Activated naive CD8-positive, alpha-beta T cell treated with anti-CD3 and anti-CD28 coated beads for 36 hours (primary cell): Measurements from ENCODE around the gene PACSIN1. TPM values are rescaled to one million over a fixed set of nuclear protein-coding genes. Genes with fewer than 3 reads are reported as not detected.

Experiments
- DNase-seq: peaks from one replicate; pipeline ENCODE4 v3.0.0; 2021
- H3K27ac Mint-ChIP-seq: one replicate; pipeline ENCODE4 v1.8.0; 2022; ENCODE audit warnings: mild to moderate bottlenecking, moderate library complexity, mixed read lengths
- H3K27me3 Mint-ChIP-seq: one replicate; pipeline ENCODE4 v1.8.0; 2022; ENCODE audit warnings: mild to moderate bottlenecking, mixed read lengths
- H3K36me3 Mint-ChIP-seq: one replicate; pipeline ENCODE4 v1.8.0; 2021; ENCODE audit warnings: mild to moderate bottlenecking, mixed read lengths
- H3K4me1 Mint-ChIP-seq: one replicate; pipeline ENCODE4 v1.8.0; 2021; ENCODE audit warnings: mixed read lengths
- H3K4me3 Mint-ChIP-seq: one replicate; pipeline ENCODE4 v1.8.0; 2022; ENCODE audit warnings: mild to moderate bottlenecking, moderate library complexity, mixed read lengths
- H3K9me3 Mint-ChIP-seq: one replicate; pipeline ENCODE4 v1.8.0; 2022; ENCODE audit warnings: mixed read lengths
- total RNA-seq, 2 experiments: library from RNA; stranded (reverse); gene quantifications; one replicate each; pipeline ENCODE4 v1.2.3, GENCODE V29; 2021

PACSIN1 gene
- total RNA-seq, 2 experiments from 2014 or later: 0.19 to 0.28 TPM

DNA sequence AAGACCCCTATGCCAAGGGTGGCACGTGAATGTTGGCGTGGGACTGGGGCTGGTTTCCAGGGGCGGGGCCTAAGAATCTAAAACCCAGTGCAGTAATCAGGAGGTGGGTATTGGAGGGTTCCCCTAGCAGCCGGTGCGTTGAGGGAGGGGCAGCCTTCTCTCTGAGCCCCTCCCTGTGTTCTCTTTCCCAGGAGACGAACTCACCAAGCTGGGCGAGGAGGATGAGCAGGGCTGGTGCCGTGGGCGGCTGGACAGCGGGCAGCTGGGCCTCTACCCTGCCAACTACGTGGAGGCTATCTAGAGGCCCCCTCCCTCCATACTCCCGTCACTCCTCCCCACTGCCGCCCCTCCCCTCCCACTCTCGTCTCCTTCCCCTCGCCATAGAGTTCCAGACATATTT lies 66.4 kb downstream of the PACSIN1 start:
- H3K4me3 Mint-ChIP-seq: no peak overlapping the region

DNA sequence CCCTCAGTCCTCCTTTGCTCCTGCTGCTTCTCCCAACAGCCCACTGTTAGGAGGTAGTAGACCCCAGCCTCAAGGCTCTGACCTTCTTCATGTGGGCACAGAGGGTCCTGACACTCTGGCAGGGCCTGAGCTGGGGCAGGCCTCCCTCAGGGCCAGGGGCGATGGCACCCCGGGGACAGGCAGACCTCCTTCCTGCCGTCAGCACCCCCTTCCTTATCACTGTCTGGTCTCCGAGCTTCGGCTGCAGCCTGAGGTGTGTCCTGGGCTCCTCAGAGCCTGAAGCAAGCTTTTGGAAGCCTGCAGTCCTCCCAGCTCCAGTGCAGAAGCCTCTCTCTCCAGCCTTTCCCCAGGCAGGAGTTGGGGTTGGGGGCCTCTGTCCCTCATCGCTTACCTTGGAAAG lies 68.3 kb downstream of the PACSIN1 start:
- H3K4me1 Mint-ChIP-seq: no peaks in the 10 kb centered on the region

More for the DNA sequence above, 66.4 kb downstream of the PACSIN1 start:
- H3K27me3 Mint-ChIP-seq: no peaks in the 10 kb centered on the region
- no peak for DNase-seq
- H3K36me3 Mint-ChIP-seq: no peaks in the 10 kb centered on the region
- H3K9me3 Mint-ChIP-seq: no peaks in the 10 kb centered on the region
- H3K27ac Mint-ChIP-seq: no peak overlapping the region
- H3K4me1 Mint-ChIP-seq: no peaks in the 10 kb centered on the region

DNA sequence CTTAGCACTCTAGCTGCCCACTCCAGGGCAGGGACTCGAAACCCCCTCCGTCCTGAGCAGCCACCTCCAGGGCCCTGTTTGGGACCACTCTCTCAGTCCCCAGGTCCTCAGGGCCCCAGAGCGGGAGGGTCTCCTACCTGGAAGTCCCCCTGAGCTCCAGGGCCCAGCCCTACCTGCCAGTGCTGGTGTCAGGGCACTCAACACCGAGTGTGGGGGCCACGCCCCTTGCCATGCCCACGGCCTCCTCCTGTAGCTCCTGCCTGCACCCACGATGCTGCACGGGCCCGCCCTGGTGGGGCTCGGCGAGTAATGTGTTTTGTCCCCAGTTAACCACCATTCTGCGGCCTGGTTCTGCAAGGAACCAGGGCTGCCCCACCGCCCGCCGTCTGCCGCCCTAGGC lies 68.8 kb downstream of the PACSIN1 start:
- Mint-ChIP-seq H3K4me3 (no peak overlapping the region), H3K36me3 (no peaks in the 10 kb centered on the region), H3K27me3 (no peaks in the 10 kb centered on the region), H3K9me3 (no peaks in the 10 kb centered on the region), H3K27ac (no peak overlapping the region), H3K4me1 (no peaks in the 10 kb centered on the region)
- no peak for DNase-seq

More for the DNA sequence above, 68.3 kb downstream of the PACSIN1 start:
- Mint-ChIP-seq H3K36me3 (no peaks in the 10 kb centered on the region), H3K27me3 (no peaks in the 10 kb centered on the region), H3K4me3 (no peak overlapping the region), H3K27ac (no peak overlapping the region), H3K9me3 (no peaks in the 10 kb centered on the region)
- no peak for DNase-seq

DNA sequence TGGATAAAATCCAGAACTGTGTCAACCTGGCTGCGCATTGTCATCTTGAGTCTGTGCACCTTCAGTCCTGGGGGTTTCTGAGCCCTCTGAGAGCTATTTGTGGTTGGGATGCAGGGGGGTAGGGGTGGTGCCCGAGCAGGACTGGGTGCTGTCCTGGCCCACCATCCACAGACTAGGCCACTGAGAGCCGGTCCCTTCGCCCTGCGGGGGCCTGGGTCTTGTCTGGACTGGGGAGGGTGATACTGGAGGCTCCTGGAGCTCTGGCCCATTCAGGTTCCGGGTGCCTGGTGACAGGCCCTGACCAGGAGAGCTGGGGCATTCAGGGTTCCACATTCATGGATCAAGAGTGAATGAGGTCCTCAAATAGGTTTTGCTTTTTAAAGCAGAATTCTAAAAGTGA lies 69.3 kb downstream of the PACSIN1 start:
- Mint-ChIP-seq H3K36me3 (no peaks in the 10 kb centered on the region), H3K4me3 (no peak overlapping the region), H3K27me3 (no peaks in the 10 kb centered on the region), H3K4me1 (no peaks in the 10 kb centered on the region), H3K27ac (no peak overlapping the region), H3K9me3 (no peaks in the 10 kb centered on the region)
- DNase-seq: no peak

DNA sequence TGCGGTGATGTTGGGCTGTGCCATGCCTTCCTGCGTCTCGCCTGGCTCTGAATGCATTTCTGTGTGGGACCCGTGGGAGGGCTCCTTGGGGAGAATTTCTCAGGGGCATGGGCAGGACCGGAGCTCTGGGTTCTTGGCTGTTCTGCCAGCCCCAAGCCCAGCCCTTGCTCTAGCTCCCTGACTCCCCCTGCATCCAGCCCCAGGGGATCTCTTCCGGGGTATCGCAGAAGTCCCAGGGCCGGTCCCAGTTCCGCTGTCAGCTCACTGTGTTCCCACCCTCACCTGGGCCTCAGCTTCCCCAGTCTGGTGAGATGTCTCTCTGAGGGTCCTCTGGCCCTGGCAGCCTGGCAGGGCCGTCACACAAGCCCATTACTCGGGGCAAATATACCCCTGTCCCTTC lies 69.8 kb downstream of the PACSIN1 start:
- Mint-ChIP-seq H3K9me3 (no peaks in the 10 kb centered on the region), H3K27ac (no peak overlapping the region), H3K4me3 (no peak overlapping the region), H3K4me1 (no peaks in the 10 kb centered on the region), H3K27me3 (no peaks in the 10 kb centered on the region), H3K36me3 (no peaks in the 10 kb centered on the region)
- DNase-seq: no peak

DNA sequence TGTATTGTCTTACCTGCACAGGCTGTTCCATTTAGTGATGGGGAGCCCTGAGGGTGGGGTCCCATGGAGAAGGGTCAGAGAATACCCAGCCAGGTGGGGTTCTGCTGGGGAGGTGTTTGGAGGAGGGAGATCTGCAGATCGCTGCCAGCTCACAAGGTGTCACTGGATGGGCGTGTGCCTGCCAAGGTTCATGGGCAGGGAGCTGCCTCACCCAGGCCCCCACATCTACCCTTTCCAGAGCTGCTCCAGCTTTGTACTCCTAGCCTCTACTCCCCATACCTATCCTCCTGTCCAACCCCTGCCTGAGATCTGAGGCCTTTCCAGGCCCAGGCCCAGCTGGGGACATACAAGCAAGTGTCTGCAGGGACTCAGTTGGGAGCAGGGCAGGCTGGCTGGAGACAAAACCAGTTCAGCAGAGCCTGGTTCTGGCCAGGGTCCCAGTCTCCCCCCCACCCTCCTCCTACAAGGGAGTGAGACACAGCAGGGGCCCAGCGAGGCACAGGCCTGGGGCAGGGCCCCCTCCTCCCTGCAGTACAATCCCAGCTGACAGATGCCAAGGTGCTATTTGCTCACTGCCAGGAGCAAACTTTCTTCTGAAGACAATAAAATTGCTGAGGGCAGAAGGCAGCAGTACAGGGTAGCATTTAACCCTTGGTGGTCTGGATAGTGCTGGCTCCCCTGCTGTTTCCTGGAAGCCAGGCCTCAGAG lies 70.5 kb downstream of the PACSIN1 start:
- DNase-seq: no peak
- no peaks in the 10 kb centered on the region for H3K4me1 Mint-ChIP-seq
- no peak overlapping the region for H3K4me3 Mint-ChIP-seq
- no peaks in the 10 kb centered on the region for H3K36me3 Mint-ChIP-seq
- H3K27me3 Mint-ChIP-seq: no peaks in the 10 kb centered on the region
- no peaks in the 10 kb centered on the region for H3K9me3 Mint-ChIP-seq
- no peak overlapping the region for H3K27ac Mint-ChIP-seq

DNA sequence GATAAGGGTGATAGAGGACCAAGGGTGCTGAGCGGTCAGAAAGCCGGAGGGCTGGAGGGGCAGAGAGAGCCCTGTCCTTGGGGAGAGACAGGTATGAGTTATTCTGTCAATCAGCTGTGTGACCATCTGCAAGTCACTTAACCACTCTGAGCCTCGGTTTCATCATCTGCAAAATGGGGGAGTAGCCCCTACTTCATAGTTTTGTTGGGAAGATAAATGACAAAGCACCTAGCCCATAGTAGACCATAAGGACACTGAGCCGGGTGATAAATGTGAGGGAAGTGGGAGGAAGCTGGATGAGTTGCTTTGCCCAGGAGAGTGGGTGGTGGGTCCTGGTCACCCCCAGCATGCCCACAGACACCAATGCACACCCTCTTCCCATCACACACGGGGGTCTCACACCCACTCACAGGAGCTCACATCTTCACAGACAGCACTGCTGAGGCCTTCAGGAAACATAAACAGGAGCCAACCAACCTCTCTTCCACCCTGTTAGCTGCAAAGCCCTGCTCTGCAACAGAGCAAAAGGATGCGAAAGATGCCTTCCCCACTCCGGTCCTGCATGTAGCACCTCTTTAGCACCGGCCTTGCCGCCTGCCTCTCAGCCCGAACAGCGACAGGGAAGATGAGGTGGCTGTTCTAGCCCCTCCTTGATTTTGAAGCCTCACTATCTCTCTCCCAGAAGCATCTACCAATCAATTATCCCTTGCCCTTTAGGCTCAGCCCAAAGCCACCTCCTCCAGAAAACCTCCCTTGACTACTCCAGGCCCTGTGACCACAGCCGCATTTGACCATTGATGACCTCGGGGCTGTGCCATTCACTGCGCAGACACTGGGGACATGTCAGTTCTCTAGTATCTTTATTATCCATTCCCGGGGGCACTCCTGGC lies 71.3 kb downstream of the PACSIN1 start:
- H3K9me3 Mint-ChIP-seq: no peaks in the 10 kb centered on the region
- no peaks in the 10 kb centered on the region for H3K27me3 Mint-ChIP-seq
- H3K36me3 Mint-ChIP-seq: no peaks in the 10 kb centered on the region
- H3K4me1 Mint-ChIP-seq: no peaks in the 10 kb centered on the region
- H3K27ac Mint-ChIP-seq: no peak overlapping the region
- H3K4me3 Mint-ChIP-seq: no peak overlapping the region
- DNase-seq: no peak

DNA sequence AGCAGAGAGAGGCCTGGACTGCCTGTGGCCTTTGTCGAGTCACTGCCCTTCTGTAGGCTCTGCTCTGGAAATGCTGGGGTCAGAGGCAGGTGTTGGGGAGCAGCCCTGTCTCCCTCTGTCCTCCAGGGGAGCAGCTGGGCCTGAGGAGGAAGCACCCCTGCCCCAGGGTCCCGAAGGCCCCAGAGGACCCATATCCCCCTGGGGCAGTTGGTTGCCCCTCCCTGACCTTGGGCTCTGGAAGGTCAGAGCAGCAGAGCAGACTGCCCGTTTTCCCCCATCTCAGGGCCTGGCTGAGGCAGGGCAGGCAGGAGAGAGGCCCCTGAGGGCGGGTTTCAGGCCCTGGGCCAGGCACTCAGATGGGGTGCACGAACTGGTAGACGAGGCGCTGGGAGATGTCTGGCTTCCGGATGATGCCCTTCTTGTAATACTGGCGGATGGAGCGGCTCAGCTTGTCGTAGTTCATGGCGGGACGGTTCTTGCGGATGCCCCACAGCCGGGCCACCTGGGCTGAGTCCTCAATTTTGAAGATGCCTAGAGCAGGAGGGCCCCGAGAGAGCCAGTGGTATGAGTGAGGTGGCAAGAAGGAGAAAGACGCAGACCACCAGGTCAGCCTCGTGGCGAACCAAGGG lies 72.2 kb downstream of the PACSIN1 start:
- Mint-ChIP-seq H3K9me3 (no peaks in the 10 kb centered on the region), H3K36me3 (no peaks in the 10 kb centered on the region), H3K27ac (no peak overlapping the region), H3K4me3 (no peak overlapping the region), H3K4me1 (no peaks in the 10 kb centered on the region), H3K27me3 (no peaks in the 10 kb centered on the region)
- DNase-seq: no peak

DNA sequence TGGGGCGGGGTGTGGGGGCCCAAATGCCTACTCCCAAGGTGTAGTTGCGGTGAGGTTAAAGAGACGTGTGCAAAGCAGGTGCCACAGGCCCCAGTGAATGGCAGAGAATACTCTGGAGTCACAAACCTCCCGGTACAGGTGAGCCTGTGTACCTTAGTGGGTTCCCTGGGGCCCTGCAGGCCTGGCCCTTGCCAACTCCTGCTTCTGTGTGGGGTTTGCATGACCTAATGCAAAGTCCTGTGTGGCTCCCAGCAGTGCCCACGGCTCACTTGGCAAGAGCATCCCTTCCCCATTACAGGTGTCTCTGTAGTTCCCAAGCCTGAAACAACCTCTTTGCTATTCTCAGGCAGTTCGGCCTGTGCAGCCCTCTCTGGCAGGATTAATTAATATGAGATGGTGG lies 72.7 kb downstream of the PACSIN1 start:
- no peak for DNase-seq
- no peaks in the 10 kb centered on the region for H3K27me3 Mint-ChIP-seq

DNA sequence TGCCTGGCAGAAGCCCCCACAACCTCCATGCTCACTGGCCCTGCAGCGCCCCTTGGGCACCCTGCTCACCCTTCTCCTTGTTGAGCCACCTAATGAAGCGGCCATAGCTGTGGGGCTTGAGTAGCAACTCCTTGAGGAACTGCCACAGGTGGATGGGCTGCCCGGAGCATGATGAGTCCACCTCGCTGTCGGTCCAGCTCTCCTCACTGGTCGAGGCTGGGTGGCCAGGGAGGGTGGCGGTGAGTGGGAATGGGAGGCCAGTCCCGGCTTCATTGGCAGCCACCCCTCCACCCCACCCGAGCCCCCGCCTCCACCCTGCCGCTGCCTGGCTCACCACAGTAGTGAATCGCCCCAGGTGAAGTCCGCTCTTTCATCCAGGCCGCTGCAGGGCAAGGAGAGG lies 73.3 kb downstream of the PACSIN1 start:
- H3K4me1 Mint-ChIP-seq: no peaks in the 10 kb centered on the region
- no peaks in the 10 kb centered on the region for H3K9me3 Mint-ChIP-seq
- no peak for DNase-seq
- H3K36me3 Mint-ChIP-seq: no peaks in the 10 kb centered on the region
- no peaks in the 10 kb centered on the region for H3K27me3 Mint-ChIP-seq
- H3K27ac Mint-ChIP-seq: no peak overlapping the region
- no peak overlapping the region for H3K4me3 Mint-ChIP-seq

More for the DNA sequence above, 72.7 kb downstream of the PACSIN1 start:
- Mint-ChIP-seq H3K4me1 (no peaks in the 10 kb centered on the region), H3K27ac (no peak overlapping the region), H3K9me3 (no peaks in the 10 kb centered on the region), H3K36me3 (no peaks in the 10 kb centered on the region), H3K4me3 (no peak overlapping the region)

DNA sequence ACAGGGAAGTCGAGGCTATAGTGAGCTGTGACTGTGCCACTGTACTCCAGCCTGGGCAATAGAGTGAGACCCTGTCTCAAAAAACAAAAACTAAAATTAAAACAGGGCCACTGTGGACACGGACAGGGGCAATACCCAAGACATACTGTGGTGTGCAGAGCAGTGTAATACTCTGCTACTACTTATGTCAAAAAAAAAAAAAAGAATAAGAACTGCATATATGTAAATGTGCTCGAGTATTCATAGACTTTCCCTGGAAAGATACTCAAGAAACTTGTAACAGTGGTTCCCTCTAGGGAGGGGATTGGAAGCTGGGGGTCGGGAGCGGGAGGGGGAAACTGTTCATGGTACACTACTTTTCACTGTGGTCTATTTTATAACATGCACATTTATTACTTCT lies 74.3 kb downstream of the PACSIN1 start:
- Mint-ChIP-seq H3K4me1 (no peaks in the 10 kb centered on the region), H3K27me3 (no peaks in the 10 kb centered on the region), H3K27ac (no peak overlapping the region), H3K36me3 (no peaks in the 10 kb centered on the region), H3K9me3 (no peaks in the 10 kb centered on the region), H3K4me3 (no peak overlapping the region)
- DNase-seq: no peak

DNA sequence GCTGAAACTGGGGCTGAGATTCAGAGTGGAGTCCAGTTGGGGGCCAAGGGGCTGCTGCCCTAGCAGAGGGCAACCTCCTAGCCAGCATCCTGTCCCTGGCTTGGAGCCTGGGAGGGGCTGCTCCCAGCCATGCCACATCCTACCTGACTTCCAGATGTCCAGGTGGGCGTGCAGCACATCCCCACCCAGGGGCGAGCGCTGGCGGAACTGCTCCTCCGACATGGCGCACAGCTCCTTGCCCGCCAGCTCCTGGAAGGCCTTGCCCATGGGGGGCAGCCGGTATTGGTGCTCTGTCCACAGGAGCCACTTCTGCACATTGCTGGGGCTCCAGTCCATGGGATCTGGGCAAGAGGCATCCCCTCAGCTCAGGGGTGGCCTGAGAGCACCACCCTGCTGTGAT lies 75.0 kb downstream of the PACSIN1 start:
- no peak overlapping the region for H3K27ac Mint-ChIP-seq
- H3K36me3 Mint-ChIP-seq: no peaks in the 10 kb centered on the region
- H3K4me3 Mint-ChIP-seq: no peak overlapping the region
- H3K27me3 Mint-ChIP-seq: no peaks in the 10 kb centered on the region
- H3K9me3 Mint-ChIP-seq: no peaks in the 10 kb centered on the region
- no peaks in the 10 kb centered on the region for H3K4me1 Mint-ChIP-seq
- no peak for DNase-seq

DNA sequence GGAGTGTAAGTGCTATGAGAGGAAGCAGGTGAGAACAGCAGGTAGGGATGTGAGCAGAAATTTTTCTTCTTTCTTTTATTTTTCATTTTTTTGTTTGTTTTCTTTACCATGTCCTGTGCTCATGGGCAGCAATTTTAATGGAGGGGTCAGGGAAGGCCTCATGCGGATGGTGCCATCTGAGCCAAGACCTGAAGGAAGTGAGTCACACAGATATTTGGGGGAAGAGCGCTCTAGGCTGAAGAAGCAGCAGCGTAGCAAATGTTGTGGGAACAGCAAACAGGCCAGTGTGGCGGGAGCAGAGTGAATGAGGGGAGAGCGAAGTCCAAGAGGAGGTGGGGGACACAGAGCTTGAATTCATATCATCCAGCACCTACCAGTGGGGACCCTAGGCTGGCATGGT lies 77.5 kb downstream of the PACSIN1 start:
- Mint-ChIP-seq H3K4me1 (no peaks in the 10 kb centered on the region), H3K4me3 (no peak overlapping the region), H3K27me3 (no peaks in the 10 kb centered on the region), H3K36me3 (no peaks in the 10 kb centered on the region), H3K27ac (no peak overlapping the region), H3K9me3 (no peaks in the 10 kb centered on the region)
- no peak for DNase-seq

DNA sequence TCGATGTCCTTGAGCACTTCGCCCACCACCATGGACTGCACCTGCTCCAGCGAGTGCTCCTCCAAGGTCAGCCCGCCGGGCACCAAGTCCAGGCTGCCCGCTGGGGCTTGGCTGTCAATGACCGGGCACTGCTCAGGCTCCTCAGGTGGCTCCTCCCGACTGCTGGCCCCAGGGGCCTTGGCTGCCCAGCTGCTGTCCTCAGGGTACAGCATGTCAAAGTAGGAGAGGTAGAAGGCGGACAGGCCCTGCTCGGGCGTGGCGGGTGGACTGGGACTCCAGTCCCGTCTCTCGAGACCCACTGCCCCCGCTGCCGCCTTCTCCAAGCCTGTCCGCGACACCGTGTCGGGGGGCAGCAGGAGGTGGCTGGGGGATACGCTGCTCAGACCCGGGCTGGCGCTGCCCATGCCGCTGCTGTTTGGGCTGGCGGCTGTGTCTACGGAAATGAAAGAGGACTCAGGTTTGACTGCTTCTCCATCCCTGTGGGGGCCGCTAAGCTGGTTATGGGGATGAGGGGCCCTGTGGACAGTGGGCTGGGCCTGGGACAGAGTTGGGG lies 78.3 kb downstream of the PACSIN1 start:
- Mint-ChIP-seq H3K4me1 (no peaks in the 10 kb centered on the region), H3K4me3 (no peak overlapping the region), H3K9me3 (no peaks in the 10 kb centered on the region), H3K27me3 (no peaks in the 10 kb centered on the region), H3K36me3 (no peaks in the 10 kb centered on the region), H3K27ac (no peak overlapping the region)
- no peak for DNase-seq

DNA sequence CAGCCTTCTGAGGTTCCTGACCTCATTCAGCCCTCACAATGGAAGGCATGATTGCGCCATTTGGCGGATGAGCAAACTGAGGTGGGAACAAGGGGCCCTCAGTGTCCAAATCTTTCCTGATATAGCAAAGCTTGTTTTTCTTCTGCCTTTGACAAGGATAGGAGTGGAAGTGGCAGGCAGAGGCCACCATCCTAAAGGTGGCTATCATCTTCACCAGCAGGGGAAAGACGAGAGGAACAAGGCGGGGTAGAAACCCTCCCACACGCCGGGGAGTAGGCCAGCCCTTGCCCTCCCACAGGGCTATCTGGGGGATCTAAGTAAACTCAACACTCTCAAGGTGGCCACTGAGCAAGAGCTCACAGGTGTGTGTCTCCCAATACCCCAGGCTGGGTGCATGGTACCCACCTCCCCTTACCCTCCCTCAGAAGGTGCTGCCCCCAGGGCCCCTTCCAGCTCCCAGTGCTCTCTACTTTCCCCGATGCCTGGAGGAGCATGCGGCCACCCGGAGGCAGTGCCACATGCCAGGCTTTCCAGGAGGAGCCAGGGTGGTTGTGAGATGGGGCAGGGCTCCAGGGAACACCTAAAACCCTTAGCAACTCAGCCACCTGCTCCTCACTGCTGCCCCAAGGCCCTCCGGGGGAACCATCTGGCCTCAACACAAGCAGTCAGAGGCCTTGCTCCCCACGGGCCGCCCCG lies 79.0 kb downstream of the PACSIN1 start:
- no peaks in the 10 kb centered on the region for H3K36me3 Mint-ChIP-seq
- H3K4me1 Mint-ChIP-seq: no peaks in the 10 kb centered on the region
- no peaks in the 10 kb centered on the region for H3K9me3 Mint-ChIP-seq
- no peak for DNase-seq
- H3K27me3 Mint-ChIP-seq: no peaks in the 10 kb centered on the region
- H3K4me3 Mint-ChIP-seq: no peak overlapping the region
- H3K27ac Mint-ChIP-seq: no peak overlapping the region
